ENCODE data around the gene FMO1.
A peak's percentile ranks its signal among the peaks of the same experiment; 100 is the strongest.
"Not testable (repeated sequence)": the region's sequence is repeated elsewhere in the genome, so short reads cannot be mapped to it uniquely, and the experiment has no call there.

Gene FMO1

DNA sequence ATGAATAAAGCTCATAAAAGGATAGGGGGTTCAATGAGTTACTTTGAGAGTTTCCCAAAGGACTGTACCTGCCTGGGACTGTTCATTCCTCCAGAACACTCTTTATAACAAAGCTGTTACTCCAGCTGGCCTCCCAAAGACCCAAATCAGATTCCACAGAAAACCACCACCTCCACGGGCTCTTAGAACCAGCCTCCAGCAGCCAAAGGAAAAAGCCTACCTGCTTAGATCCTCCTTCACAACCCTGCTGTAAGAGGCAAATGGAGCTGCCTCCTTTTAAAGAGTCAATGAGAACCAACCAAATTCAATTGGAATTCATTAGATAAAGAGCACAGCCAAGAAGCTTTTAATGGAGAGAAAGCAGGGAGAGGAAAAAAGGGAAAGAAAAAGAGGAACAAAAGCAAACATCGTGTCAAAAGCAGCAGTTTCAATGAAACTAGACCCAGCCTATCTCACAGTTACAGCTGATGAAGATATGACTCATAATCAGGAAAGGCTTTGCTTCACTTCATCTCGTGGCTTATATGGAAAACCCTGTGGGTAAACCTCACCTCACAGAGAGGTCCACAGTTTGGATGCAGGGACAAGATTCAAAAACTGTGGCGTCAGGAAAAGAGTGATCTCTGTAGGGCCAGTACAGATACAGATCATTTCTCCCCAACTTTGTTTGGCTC lies 37.9 kb downstream of the FMO1 start:
- no peak for DNase-seq

DNA sequence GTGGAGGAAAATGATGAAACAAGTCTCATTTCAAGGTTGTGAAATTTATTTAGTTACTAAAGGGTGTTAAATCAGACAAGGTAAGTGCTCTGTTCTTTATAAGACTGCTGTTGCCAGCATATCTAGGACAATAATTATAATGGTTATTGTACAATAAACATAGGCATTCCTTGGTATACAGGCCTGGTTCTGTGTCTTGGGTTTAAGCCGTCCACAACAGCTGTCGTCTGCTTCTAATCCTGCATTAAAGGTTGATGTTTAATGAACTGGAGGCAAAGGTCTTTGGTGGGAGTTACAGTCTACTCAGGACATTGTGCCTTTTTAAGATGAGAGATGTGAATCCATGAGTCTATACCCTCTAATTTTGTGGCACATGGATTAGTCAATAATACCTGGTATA lies 42.3 kb downstream of the FMO1 start:
- DNase-seq, result no peak

DNA sequence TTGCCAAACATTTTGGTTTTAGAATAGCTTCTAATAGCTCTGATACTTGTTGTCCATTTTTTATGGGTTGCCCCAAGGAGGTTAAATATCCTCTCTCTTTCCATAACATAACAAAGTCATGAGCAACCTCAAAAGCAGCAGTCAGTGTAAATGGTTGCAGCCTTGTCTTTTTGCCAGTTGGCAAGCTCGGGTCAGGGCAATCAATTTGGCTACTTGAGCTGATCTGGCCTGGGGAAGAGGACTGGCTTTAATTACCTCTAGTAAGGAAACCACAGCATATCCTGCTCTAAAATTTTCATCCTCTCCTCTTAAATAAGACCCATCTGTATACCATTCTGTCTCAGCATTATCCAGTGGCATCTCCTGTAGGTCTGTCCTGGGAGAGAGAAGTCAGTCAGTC lies 44.5 kb downstream of the FMO1 start:
- no peak for DNase-seq

DNA sequence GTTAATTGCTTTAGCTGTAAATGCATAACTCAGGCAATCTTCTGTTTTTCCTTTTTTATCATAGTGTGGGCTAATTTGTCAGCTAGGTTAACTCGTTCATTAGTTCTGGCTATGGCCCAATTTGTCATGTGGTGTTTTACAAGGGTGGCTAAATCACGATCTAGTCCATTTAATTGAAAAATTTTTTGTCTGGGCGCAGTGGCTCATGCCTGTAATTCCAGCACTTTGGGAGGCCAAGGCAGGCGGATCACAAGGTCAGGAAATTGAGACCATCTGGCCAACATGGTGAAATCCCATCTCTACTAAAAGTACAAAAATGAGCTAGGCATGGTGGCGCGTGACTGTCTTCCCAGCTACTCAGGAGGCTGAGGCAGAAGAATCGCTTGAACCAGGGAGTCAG lies 47.1 kb downstream of the FMO1 start:
- not testable (repeated sequence) for DNase-seq

DNA sequence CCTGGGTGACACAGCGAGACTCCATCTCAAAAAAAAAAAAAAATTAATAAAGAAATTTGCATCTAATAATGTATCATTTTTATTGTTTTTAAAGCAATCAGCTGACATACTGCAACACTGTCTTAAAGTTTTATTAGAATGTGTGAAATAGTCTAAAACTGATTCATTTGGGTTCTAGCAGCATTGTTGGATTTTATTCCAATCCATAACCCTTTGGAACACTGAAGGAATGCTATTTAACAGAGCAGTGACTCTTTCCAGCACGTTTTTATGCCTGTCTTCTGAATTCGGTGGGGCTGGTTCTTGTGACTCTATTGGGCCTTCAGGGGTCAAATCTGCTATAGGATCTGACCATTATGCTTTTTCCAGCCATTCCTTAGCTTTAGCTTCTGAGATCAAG lies 47.5 kb downstream of the FMO1 start:
- no peak for DNase-seq

DNA sequence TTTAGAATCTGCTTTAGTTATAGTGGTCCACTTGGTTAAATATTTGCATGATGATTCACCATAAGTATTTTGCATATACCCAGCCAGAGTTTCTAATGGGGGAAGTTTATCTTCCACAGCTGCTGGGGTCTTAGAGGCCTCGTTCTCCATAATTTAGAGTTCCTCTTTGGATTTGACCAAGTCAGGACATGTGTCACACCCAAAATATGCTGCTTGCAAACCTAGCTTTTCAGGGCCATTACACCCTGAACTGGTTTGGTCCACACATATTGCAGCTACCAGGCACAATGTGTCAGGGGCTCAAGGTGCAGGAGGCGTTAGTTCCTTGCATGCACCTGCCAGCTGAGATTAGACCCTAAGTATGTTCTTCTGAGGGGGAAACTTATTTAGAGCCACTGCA lies 48.6 kb downstream of the FMO1 start:
- no peak for DNase-seq

DNA sequence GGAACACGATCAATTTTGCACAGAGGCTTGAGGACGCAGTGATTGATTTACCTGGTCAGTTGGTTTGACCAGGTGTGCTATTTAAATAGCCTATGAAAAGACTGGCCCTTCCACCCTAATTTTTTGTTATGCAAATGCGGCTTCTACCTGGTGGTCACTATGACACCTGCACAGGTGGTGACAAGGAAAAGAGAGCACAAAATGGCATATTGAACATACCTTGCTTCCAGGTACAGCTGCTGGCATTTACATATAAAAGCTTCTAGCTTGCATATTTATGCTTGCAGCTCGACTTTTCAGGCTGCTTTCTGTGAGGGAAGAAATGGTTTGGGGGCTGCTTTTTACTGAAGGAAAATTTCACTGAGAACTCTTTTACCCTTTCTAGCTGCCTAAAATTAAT lies 50.4 kb downstream of the FMO1 start:
- no peak for DNase-seq

DNA sequence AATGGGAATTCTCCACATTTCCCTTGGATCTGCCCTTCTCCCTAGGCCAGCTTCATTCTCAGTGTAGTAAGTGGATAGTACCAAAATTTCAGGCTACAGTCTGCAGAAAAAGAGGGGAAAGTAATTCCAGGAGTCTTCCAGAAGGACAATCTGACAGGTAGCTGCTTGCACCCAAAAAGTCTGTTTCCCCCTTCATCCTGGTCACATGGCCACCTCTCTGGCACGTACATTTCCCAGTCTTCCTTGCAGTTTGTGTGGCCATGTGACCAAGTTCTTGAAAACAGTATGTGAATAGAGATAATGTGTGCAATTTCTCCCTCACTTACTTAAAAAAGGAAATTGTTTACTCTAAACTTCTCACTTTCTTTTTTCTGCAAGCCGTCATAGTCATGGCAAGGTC lies 51.0 kb downstream of the FMO1 start:
- no peak for DNase-seq

DNA sequence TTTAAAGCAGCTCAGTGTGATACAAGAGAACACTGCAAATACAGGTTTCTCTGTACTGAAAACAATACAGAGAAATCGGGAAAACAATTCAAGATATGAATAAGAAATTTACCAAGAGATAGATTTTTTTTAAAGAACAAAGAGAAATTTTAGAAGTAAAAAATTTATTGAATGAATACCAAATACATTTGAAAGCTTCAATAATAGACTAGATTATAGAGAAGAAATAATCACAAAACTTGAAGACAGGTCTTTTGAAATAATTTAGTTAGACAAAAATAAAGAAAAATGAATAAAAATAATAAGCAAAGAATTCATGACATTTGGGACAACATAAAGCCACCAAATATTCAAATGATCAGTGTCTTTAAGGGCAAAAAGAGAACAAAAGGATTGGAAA lies 52.1 kb downstream of the FMO1 start:
- DNase-seq, result no peak

DNA sequence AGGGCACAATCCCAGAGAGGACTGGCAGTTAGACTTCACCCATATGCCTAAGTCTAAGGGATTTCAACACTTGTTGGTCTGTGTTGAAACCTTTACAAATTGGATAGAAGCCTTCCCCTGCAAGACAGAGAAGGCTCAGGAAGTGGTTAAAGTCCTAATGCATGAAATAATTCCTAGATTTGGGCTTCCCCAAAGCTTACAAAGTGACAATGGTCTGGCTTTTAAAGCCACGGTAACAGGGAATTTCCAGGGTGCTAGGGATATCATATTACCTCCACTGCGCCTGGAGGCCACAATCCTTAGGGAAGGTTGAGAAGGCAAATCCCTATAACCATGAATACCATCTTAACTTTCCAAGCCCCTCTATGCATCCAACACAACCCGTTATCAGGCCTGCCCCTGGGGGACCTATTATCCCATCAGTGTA lies 62.4 kb downstream of the FMO1 start:
- no peak for DNase-seq

DNA sequence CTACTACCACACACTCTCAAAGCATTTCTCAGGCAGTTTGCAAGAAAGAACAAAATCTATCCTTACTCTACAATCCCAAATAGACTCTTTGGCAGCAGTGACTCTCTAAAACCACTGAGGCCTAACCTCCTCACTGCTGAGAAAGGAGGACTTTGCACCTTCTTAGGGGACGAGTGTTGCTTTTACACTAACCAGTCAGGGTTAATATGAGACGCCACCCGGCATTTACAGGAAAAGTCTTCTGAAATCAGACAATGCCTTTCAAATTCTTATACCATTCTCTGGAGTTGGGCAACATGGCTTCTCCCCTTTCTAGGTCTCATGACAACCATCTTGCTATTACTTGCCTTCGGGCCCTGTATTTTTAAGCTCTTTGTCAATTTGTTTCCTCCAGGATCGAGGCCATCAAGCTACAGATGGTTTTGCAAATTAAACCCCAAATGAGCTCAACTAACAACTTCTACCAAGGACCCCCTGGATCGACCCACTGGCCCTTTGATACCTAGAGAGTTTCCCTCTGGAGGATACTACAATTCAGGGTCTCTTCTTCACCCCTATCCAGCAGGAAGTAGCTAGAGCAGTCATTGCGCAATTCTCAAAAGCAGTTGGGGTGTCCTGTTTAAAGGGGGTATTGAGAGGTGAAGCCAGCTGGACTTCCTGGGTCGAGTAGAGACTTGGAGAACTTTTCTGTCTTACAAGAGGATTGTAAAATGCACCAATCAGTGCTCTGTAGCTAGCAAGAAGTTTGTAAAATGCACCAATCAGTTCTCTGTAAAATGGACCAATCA lies 63.7 kb downstream of the FMO1 start:
- DNase-seq, result no peak

DNA sequence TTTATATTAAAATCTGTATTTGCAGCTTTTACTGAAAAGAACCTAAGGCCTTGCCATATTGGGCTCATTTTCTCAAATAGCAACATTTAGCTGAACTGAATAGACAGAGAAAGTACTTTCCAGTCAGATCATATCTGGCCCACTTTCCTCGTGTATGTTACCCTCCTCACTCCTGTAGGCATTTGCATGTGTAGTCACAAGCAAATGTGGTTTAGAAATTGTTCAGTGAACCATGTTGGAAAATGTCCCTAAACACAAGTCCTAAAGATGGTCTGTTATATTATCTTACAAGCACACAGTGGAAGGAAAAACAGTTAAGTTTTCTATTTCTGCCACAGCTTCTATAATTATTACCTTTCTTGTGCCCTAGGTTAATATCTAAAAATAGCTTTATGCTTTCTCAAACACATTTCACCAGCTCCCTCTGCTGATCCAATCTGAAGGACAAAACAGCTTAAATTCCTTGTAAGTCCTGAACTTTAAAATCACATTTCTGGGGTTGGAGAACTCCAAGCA lies 65.1 kb downstream of the FMO1 start:
- no peak for DNase-seq

DNA sequence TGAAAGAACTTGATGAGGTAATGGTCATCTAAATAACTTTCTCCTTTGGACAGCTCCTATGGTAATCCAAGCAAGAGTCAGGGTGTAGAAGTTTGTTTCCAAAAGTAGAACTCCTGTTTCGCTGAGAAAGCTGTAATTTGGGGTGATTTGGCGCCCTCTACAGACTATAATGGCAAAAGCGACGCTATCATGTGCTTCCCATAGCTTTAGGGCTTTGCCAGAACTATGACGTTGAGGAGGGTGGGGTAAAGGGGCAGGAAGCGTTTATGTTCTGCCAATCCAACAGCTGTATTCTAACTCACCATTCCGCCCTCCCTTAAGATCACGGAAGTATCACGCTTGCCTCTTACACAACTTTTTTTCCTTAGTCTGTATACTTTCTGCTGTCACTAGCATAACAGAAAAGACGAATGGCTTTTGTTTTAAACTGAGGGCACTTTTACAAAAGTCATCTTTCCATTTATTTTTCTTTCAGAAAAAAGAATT lies 65.6 kb downstream of the FMO1 start, which contains the start of gene FMO4:
Gene FMO4, plus strand, starts transcription at position 349 of the 486 bp plus-strand sequence. CDS start 5,643 bp downstream, outside the sequence.
- peak; percentile 94 for DNase-seq

DNA sequence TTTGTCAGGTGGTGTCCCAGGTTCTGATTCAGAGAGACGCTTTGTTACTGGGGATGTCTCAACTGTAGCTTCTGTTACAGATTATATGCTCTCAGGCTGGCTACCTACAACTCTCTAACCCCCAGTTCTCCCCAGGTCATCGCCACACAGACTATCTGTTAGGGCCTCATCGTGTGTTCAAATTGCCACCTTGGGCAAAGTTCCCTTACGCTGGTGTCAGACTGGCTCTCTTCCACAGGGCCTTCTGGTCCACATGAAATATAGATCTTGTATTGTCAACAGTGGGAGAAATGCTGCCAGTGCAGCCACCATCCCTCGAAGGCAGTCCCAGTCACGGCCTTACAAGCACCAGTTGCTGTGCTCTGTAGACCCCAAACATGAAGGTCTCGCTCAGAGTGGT lies 81.0 kb downstream of the FMO1 start:
- DNase-seq, result no peak

DNA sequence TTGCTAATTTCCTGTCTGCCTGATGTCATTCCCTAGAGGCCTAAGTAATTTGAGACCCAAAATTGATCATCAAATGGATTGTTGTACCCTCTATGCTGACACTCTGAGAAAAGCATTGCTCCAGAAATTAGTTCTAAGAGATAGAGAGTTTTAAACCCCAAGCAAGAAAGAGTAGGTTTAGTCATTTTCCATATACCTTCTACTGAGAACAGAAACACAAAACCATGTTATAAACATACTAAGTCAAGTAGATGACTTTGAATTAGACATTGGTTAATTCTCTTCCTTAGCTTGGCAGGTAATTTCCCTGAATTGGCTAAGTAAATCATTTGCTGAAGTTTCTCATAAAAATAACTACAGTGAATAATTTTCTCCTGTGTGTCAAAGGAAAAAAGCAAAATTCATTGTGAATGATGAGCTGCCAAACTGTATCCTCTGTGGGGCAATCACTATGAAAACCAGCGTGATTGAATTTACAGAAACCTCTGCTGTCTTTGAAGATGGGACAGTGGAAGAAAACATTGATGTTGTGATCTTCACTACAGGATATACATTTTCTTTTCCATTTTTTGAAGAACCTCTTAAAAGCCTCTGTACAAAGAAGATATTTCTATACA lies 85.8 kb downstream of the FMO1 start:
- DNase-seq, result no peak
